HL-60/S4 treated with phorbol 12-myristate 13-acetate at 8.2 ng/mL for 4 days and 3 days (cell line): ENCODE data around the gene PRKG2.

Experiments used
- in situ Hi-C: fragments of 300-500 bp; cut with MboI; formaldehyde crosslinking; loops from 2 replicates; pipeline ENCODE4 v1.15.0; 2022; ENCODE audit warnings: low sequenced_read_pairs

The PRKG2 gene

DNA sequence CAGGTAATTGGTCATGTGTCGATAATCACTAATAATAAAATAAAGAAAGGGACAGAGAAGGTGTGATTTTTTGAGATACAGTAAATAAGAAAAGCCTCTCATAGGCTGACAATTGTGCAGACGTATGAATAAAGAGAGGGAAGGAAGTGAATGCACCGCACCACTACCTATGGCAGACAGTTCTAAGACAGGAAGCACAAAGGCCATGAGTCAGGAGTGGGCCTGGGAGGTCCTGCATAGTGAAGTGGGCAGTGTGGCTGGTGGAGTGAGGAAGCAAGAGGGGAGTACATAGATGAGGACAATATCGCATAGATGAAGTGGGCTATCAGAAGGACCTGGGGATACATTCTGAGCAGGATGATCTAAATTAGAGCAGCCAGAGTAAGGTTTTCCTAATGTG is 108.9 kb downstream of the PRKG2 start:
- in situ Hi-C loops = no loop called here

DNA sequence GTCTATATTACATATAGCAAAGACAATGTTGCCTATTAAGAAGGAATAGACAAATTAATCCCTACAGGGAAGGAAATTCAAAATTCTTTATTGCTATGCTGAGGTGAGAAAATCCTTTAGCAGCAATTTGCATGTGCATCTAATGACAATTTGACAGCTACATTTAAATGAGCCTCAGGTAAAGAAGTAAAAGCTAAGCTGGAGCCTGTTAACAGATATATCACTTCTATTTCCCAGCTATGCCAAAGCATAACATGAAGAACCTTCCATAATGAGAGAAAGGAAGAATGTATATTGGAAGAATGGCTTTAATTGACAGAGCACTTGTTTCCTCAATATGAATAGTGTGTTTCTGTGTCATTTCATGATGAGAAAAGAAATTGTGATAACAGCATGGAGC is 112.9 kb downstream of the PRKG2 start:
- in situ Hi-C loops = no loop called here

DNA sequence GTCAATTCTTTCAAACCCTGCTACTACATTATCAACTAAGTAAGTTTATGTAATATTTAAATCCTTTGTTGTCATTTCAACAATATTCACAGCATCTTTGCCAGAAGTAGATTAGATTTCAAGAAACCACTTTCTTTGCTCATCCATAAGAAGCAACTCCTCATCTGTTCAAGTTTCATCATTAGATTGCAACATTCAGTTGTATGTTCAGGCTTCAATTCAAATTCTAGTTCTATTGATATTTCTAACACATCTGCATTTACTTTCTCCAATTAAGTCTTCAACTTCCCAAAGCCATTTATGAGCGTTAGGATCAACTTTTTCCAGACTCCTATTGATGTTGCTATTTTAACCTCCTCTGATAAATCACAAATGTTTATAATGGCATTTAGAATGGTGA is 118.5 kb downstream of the PRKG2 start:
- in situ Hi-C loops = no loop called here

DNA sequence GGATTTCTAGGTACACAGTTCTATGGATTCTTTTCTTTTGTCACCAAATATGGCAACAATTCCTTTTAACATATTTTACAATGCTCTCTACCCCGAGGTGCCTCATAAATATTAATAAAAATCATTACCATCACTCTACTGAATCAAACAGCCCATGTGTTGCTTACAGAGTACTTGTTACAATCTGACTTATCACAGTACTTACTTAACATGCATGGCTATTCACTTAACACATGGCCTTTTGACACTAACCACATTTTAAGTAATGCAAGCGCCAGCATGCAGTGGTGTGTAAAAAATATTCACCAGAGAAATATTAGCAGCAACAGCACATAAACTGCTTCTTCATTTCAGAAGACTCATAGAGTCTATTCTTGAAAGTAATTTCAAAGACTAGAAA is 119.6 kb downstream of the PRKG2 start:
- in situ Hi-C loops = no loop called here

- in situ Hi-C loops = no loop called here
Observed at GRCh38 chr4:81093720-81094401, 121.2 kb downstream of the PRKG2 start.

DNA sequence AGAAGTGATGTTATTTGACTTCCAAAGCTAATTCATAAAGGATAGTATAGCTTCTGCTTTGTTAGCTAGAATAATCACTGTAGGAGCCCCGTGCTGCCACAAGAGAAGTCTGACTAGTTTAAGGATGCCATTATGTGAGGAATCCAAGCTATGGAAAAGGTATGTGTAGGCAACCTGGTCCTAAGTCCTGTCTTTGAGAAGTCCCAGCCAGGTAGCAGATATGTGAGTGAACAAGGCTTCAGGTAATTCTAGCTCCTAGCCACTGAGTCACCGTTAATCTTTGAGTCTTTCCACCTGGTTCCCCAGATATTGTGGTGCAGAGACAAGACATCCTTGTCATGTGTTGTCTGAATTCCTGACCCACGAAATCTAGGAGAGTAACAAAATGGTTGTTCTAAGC is 129.0 kb downstream of the PRKG2 start:
- in situ Hi-C loops = no loop called here

DNA sequence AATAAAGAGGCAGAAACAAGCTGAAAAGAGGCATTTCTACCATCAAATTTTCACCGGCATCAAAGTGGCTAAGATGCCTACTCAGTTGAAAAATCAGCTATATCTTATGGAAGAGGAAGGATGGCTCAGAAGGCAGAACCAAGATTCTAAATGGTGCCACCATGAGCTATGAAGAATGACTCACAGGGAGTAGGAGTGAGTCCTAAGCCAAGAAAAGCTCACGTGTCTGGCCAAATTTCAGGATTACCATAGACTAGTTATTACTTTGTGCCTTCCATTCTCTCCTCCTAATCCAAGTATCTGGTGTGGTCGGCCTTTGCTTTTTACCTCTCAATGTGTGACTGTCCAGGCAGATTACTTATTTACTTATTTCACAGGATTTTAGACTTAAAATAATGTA is 129.7 kb downstream of the PRKG2 start:
- in situ Hi-C loops = no loop called here

- in situ Hi-C loops = no loop called here
Observed at GRCh38 chr4:81084634-81085033, 130.4 kb downstream of the PRKG2 start.

GRCh38 chr4:81084029-81084428 is 131.0 kb downstream of the PRKG2 start:
- in situ Hi-C loops = no loop called here

DNA sequence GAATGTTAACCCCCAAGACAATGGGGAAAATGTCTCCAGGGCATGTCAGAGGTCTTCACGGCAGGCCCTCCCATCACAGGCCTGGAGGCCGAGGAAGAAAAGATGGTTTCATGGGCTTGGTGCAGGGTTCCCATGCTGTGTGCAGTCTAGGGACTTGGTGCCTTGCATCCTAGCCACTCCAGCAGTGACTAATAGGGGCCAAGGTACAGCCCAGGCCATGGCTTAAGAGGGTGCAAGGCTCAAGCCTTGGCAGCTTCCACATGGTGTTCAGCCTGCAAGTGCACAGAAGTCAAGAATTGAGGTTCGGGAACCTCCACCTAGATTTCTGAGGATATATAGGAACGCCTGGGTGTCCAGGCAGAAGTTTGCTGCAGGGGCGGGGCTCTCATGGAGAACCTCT is 133.9 kb downstream of the PRKG2 start:
- in situ Hi-C loops = no loop called here

DNA sequence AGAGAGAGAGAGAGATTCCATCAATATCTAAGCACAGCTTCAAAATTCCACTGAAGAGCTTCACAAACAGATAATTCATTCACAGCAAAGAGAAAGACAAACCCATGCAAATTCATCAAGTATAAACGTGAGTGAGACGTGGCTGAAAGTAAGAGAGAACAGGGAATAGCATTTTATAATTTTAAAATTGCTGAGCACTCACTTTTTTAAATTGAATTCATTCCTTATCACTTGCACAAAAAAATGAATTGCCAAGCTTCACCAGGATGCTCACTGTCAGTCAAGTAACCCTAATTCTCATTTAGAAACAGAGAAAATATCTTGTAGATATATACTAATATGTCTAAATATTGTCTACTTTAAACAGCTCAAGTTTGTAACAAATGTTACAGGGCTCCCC is 144.0 kb downstream of the PRKG2 start:
- in situ Hi-C loops = no loop called here

- in situ Hi-C loops = no loop called here
Observed at GRCh38 chr4:81069706-81070331, 145.2 kb downstream of the PRKG2 start.

DNA sequence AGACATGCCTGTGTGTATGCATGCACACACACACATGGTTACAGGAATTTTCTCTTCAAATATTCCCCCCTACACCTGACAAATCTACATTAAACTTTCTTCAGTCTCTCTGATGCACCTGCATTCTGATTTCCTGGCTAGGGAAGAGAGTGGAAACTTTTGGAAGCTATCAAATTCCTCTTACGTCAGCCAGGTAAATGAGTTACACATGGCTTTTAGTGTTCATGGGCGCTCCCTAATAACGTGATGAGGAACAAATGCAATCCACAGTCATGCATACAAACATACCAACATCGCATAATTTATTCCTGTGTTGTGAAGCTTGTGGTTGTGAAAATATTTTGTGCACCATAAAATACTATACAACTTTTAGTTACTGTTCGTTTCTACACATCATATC is 149.6 kb downstream of the PRKG2 start:
- in situ Hi-C loops = no loop called here

DNA sequence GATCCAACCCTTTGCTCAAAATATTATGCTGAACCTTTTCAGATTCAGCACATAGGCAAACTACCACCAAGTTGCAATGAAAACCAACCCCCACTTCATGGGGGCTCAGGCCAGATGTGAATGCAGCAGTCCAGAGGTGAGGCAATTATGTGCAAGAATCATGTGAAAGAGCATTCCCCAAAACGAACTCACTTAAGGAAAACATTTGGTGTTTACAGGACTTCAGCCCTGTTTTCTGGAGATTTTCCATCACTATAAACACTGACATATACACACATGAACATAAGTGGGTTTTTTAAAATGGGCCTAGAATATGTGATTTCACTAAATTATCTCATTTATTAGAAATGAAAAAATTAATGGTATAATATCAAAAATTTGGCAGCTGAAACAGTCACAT is 153.0 kb downstream of the PRKG2 start:
- in situ Hi-C loops = no loop called here

DNA sequence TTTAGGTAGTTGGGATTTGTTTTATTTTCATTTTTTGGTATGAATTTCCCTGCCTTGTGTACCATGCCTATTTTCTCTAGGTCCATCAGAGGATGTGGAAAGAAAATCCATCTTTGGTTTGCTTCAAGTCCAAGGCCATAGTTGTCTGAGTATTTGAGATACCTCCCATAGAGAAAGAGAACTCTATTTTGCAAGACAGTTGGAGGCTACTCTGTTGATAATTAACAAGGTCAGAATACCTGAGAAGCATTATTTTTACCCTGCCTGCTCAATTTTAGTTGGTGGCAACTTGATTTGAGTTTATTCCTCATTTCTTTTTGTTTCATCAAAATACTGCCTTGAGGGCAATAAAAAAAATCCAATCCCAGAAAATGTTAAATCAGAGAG is 153.7 kb downstream of the PRKG2 start:
- in situ Hi-C loops = no loop called here

GRCh38 chr4:81060587-81061343 is 154.3 kb downstream of the PRKG2 start:
- in situ Hi-C loops = no loop called here

GRCh38 chr4:81058621-81059020 is 156.4 kb downstream of the PRKG2 start:
- in situ Hi-C loops = no loop called here

DNA sequence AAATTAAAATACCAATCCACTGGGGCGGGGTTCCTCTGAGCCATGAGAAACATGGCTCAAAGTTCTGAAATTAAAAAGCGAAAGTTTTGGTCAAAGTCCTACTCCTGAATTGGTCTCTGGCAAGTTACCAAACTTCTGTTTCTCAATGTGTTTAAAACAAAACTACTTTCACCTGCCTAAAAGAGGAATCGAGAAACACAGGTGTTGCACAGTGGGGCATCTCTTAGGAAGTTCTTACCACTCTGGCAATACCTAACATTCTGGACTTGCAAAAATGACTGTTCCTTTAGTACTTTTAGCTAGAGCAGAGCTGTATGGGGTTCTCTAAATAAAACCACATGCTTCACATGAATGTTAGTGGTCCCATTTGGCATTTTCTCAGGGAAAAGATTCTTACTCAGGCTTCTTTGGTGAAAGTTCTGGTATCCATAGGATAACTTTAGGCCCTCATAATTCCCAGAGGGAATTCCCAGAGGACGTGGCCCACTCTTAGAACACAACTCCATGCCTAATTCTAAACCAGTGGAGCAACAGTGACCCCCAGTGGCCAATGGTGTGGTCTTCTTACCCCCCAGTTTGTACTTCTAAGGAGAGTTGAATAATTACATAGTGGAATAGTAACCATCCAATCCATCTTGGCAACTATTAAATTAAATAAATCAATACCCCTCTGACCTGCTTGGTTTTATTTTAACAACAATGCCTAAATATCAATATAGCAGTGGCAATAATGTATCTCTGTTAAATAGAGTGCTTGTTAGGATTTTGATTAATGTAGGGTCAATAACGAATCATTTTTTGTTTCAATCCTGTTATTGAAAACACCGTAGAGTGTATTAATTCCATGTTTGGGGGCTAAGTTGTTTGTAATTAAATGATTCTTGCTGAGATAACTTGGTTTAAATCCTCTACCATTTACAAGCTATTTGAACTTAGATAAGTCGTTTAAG is 162.6 kb downstream of the PRKG2 start:
- in situ Hi-C loops = no loop called here

DNA sequence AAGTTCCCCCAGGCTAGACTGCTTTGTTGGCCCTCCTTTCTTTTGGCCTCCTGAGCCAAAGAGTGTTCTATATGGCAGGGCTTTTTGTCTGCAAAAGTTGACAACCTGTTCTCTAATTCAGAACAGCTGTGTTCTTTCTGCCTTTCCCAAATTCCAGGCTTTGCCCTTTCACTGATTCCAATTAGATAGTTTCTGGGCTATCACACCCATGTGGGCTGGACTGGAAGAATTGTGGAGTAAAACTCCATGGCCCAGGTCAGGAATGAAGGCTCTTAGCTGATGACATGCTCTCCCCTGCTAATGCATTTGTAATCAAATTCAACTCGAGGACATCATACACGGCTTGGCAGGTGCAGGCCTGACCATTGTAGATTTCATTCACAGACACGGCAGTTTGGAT is 165.1 kb downstream of the PRKG2 start:
- in situ Hi-C loops = no loop called here

GRCh38 chr4:81049330-81049729 is 165.7 kb downstream of the PRKG2 start:
- in situ Hi-C loops = no loop called here
